DMS79 treated with DMSO at 0.1 percent for 48 hours (cell line): ENCODE data around the gene HMBS.
"Not testable (repeated sequence)": the region's sequence is repeated elsewhere in the genome, so short reads cannot be mapped to it uniquely, and the experiment has no call there.

Source experiments
- DNase-seq: peaks from one replicate; lab custom pipeline; 2025; lab: John Stamatoyannopoulos, UW

HMBS gene

DNA sequence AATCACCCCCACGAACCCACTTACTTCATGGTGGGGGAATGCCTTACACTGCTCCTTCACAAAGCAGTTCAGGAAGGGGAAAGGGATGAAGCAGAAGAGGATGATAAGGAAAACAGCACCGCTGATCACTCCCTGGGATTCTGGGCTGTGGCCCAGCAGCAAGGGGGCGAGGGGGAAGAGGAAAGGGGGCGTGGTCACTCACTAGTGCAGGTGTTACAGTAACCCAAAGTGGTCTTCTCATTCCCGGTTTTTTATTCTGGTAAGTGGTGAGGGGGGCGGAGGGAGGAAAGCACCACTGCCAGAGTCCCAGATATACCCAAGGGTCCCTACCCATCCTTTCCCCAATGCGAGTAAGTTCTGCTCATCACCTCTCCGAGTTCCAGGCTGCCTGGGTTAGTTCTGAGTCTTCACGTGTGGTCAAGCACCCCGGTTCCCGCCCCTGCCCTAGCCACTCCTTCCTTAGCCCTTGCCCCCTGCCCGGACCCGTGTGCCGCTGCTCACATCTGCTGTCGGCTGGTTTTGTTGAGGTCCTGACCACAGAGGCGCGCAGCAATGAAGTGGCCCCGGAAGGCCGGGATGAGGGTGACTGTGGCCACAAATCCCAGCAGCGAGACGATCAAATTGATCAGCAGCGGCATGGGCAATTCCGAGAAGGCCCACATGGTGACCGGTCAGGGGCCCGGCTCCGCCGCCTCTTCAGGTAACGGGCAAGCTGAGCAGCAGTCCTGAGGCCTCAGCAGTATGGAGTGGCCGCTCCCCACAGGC, 16.5 kb downstream of the HMBS start:
- peak; percentile 35 for DNase-seq

- peak; percentile 99 for DNase-seq
Observed at GRCh38 chr11:119101759-119102423, 17.2 kb downstream of the HMBS start, which contains the start of gene DPAGT1. Gene DPAGT1 (minus strand): TSS chr11:119101853. CDS start chr11:119101655, 198 bp downstream.

DNA sequence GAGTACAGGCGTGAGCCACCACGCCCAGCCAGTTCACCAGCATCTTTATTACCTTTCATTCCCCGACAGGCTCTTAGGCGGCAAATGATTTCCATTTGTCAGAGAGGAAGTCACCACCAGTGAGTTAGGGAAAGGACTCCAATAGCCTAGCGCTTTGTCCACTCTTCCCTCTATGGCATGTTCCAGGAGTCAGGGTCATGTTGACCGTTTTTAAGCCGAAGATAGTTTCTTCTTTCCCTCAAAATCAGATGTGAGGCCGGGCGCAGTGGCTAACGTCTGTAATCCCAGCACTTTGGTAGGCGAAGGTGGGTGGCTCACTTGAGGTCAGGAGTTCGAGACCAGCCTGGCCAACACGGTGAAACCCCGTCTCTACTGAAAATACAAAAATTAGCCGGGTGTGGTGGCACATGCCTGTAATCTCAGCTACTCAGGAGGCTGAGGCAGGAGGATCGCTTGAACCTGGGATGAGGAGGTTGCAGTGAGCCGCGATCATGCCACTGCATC, 18.5 kb downstream of the HMBS start:
- not testable (repeated sequence) for DNase-seq

DNA sequence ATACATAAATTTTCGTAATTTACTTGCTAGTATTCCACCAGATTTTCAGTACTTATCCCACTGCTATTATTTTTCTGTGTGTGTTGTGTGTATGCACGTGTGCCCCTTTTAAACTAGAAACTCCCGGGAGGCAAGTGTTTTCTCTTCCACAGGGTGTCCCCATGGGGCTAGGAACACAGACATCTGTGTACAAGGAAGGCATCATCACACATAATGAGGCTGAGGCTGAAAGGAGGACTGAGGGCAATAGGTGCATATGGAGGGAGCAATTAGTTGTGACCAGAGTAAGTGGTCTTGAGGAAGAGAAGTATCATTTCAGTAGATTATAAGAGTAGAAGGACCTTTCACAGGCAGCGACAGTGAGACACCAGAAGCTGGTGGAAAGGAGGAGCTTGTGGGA, 19.1 kb downstream of the HMBS start:
- DNase-seq = peak; percentile 72

- peak; percentile 88 for DNase-seq
Observed at GRCh38 chr11:119106564-119107537, 22.2 kb downstream of the HMBS start, which contains the start of gene C2CD2L. Gene C2CD2L (plus strand): TSS chr11:119107344. CDS start chr11:119107742, 398 bp downstream.

DNA sequence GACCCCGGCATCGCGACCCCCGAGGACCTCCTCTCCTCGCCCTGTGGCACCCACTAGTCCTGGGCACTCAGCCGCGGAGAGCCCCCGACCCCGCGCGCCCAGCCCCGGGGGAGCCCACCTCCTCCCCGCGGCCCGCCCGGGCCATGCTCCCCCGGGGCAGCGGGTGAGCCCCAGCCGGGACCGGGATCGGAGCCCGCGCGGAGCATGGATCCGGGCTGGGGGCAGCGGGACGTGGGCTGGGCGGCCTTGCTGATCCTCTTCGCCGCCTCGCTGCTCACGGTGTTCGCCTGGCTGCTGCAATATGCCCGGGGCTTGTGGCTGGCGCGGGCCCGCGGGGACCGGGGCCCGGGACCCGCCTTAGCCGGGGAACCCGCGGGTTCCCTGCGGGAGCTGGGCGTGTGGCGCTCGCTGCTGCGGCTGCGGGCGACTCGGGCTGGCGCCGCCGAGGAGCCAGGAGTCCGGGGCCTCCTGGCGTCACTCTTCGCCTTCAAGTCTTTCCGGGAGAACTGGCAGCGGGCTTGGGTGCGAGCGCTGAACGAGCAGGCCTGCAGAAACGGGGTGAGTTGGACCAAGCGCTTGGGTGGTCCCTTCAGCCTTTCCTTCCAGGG, 23.0 kb downstream of the HMBS start:
- DNase-seq = no peak

DNA sequence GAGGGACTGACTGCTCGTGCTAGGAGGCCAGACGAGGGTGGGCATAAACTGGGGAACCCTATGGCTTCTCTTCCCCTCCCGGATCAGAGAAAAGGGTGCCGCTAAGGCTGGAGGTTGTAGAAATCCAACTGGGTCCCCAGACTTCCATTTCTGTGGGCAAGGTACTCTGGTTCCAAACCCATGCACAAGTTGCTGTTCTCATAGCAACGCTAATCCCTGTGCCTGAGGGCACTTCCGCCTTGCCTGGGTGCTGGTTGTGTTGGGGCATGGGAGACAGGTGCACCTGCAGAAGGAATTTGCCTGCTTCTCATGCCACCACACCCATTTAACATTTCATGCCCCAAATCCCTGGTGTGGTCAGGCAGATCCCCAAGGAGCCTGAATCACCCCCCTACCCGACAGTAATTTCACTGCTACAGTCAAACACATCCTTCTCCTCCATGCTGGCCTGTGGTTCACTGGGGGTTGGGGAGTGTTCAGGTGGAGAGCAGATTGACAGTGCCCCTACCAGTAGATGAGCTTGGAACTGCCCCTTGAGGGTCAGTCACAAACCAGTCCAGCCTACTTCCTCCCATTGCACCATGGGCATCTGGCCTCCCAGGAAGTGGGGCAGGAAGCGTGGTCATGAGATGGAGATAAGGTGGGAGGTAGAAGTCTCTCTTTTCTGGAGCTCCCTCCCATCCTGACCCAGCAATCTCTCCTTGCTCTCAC, 23.6 kb downstream of the HMBS start:
- peak; percentile 85 for DNase-seq

DNA sequence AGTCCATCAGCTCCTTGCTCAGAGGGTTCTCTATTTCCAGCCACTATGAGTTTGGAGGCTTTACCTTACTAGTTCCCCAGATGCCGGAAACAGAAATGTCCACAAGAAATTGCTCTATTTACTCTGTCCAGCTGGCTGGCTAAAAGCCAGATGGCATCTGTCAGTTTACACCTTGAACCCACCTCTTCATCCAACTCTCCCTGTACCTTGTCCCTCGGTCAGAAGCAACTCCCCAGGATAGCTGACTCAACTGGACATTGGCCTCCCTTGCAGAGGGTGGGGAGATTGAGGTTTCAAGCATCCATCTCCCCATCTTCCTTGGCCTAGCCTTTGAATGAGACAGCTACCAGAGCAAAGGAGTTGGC, 24.2 kb downstream of the HMBS start:
- no peak for DNase-seq

DNA sequence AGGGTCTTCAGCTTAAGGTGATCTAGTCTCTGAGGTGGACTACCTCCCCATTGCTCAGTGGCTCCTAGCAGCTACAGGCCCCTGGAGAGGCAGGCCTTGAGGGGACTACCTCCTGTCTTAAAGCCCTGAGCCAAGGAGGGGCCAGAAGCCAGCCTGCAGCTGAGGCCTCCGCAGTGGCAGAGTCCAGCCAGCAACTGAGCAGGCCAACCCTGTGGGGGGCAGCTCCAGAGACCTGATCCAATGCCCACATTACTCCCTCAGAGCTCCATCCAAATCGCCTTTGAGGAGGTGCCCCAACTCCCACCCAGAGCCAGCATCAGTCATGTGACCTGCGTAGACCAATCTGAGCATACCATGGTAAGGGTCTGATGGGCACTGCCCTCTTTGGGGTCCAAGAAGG, 25.2 kb downstream of the HMBS start:
- no peak for DNase-seq

DNA sequence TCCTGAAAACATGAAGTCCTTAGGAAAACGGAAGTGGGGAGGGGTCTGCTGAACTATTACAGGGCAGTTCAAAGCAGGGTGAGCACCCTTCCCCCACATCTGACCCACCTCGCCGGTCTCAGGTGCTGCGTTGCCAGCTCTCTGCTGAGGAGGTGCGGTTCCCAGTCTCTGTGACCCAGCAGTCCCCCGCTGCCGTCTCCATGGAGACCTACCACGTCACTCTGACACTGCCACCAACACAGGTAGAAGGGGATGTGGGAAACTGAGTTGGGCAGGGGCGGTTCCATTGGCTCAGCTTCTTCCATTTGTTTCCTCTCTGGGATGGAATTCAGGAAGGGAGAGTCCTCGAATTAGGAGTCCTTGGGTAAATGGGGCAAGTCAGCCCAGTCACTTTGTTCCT, 25.8 kb downstream of the HMBS start:
- DNase-seq = no peak

DNA sequence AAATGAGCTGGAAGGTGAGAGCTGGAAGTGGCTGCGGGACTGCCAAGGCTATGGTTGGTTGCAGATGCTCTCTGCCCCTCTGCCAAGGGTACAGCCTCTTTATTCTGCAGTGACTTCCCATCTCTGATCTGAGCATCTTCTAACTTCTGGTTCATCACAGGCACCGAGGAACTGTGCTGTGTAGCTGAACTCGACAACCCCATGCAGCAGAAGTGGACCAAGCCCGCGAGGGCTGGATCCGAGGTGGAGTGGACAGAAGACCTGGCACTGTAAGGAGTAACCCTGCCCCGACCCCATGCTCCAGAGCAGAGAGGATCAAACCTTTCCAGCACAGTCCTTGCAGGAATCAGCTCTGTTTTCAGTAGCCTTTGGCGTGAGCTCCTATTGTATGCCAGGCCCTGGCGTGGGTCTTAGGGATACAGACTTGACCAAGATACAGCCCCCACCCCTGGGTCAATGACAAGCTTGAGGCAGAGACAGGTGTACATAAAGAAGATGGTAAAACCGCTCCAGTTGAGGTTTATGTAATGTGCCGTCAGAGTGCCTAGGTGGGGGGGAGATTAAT, 26.8 kb downstream of the HMBS start:
- no peak for DNase-seq

DNA sequence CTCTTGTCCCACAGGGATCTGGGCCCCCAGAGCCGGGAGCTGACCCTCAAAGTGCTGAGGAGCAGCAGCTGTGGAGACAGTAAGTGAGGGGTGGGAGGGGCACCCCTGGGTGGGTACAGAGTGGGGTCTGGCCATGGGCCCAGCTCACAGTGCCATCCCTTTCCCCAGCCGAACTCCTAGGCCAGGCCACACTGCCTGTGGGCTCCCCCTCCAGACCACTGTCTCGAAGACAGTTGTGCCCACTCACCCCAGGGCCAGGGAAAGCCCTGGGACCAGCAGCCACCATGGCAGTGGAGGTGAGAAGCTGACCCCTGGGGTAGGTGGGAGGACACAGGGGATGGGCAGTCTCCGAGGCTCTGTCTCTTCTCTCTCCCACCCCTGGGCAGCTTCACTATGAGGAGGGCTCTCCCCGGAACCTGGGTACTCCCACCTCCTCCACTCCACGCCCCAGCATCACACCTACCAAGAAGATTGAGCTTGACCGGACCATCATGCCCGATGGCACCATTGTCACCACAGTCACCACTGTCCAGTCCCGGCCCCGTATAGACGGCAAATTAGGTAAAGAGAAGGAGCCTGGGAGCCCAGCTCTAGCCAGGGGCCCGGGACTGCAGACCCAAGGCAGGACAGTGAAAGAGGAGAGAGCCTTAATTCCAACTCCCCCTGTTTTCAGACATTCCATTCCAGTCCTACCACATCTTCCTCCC, 27.8 kb downstream of the HMBS start:
- no peak for DNase-seq

GRCh38 chr11:119113716-119114115, 29.0 kb downstream of the HMBS start:
- DNase-seq = no peak

GRCh38 chr11:119114351-119114750, 29.7 kb downstream of the HMBS start:
- DNase-seq = no peak

DNA sequence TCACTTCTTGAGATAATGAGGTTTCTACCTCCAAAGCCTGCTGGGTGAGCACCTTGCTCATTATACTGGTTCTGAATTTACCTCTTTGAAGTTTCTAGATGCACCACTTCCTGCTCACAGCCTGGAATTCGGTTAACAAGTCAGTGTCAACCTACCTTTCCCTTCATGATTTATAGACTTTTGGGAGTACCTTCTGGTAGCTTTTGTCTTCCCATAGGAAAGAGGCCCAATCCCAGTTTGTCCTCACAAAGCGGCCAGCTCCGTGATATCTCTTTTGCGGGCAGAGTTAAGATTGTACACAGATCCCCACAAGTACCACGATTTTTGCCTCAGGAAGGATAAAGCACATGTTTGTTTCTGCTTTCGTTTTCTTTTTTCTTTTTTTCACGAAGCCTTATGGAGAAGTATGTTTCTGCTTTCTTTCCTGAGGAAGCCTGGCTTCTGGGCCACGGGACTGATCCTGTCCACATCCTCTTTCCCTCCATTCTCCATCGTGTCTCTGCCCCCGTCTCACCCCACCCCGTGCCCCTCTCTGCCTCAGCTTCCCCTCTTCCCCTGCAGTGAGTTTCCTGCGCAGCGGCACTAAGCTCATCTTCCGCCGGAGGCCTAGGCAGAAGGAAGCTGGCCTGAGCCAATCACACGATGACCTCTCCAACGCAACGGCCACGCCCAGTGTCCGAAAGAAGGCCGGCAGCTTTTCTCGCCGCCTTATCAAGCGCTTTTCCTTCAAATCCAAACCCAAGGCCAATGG, 31.0 kb downstream of the HMBS start:
- DNase-seq = no peak

GRCh38 chr11:119116235-119116594, 31.5 kb downstream of the HMBS start:
- no peak for DNase-seq

GRCh38 chr11:119116601-119117000, 31.9 kb downstream of the HMBS start:
- no peak for DNase-seq

DNA sequence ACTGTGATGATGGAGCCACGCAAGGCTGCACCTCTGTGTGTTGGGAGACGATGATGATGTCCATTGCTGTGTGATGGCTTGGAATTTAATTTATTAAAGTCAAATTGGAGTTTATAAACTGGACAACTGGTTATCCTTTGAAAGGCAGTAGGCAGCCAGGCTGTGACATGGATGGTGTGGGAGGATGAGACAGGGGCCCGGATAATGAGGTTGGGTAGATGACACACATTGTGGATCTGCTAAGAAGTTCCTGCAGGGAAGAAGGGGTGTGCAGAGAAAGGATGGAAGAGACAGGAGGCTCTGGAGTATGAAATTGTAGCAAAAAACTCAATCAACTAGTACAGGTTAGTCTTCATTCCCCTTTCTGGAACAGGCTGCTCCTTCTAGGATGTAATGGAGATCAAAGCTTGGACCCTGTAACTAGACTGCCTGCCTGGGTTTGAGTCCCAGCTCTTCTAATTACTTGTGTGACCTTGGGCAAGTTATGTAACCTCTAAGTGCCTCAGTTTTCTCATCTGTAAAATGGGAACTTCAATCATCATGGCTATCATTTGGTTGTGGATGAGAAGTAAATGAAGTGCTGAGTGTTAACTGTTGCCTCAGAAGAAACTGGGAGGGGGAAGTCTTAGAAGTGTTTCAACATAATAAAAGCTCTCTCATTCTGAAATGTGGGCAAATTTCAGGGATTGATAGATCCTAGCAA, 32.5 kb downstream of the HMBS start:
- DNase-seq = no peak

- no peak for DNase-seq
Observed at GRCh38 chr11:119118227-119118626, 33.5 kb downstream of the HMBS start.
